ENCODE data around the gene TPST1.

The TPST1 gene

GRCh38 chr7:66239467-66239856 lies 34.3 kb downstream of the TPST1 start:
- no peak for DNase-seq

- no peak for DNase-seq
Measured at GRCh38 chr7:66245008-66245407, 39.9 kb downstream of the TPST1 start.

GRCh38 chr7:66246554-66247171 lies 41.5 kb downstream of the TPST1 start:
- DNase-seq, result no peak

- DNase-seq, result no peak
Measured at GRCh38 chr7:66247380-66248078, 42.4 kb downstream of the TPST1 start.

- DNase-seq, result no peak
Measured at GRCh38 chr7:66250711-66251110, 45.6 kb downstream of the TPST1 start.

DNA sequence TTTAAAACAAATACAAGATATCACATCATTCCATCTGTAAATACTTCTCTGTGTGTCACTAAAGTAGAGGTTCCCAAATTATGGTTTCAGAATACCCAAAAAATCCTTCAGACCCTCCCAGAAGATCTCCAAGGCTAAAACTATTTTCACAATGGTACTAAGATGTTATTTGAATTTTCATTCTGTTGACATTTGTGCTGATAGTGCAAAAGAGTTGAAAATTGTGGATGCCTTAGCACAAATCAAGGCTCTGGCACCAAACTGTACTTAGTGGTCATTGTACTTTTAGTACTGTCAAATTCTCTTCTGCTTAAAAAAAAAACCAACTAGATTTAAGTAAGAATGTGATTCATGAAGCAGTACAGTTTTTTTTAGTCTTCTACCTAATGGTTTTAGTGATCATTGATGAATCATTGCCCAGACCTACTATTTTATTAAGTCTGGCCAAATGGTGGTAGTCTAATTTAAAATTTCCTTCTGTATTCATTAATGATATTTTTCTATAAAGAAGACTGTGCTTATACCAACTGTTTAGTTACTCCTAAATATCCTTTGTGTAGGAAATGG lies 50.5 kb downstream of the TPST1 start:
- no peak for DNase-seq

GRCh38 chr7:66256281-66256680 lies 51.1 kb downstream of the TPST1 start:
- no peak for DNase-seq

DNA sequence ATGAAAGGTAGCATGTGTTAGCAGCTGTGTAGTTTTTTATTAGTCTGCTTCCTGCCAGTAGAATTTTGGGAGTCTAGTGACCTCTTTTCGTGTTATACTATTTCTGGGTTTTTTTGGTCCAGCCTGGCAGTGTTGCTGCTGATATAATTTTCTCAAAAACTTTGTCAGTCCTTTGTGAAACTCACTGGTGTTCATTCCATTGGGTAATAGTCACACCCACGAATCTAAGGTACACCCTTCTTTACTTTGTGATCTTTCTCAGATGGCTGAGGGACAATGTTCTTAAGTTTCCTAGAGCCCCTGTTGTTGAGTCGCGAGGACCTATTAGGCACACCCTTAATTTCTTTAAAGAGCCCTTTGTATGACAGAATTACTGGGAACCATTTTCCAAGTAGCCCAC lies 52.3 kb downstream of the TPST1 start:
- DNase-seq, result no peak

GRCh38 chr7:66258409-66258808 lies 53.3 kb downstream of the TPST1 start:
- DNase-seq, result no peak

DNA sequence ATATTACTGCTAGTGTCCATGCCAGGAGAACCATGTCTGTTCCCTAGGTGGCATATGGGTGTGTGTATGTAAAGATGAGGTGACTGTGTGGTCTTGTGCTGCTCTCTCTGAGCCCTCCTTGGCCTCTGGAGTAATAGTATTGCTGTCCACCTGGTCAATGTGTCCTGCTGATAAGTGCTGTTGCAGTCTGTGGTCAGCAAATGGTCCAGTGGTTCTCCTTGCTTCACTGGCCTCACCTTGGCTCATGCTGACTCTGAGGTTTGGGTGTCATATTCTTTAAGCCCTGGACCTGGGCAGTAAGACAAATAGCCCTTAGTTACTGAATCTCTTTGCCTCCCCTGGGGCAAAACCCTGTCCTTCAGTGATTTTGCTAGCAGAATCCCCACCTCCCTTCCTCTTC lies 56.8 kb downstream of the TPST1 start:
- no peak for DNase-seq

DNA sequence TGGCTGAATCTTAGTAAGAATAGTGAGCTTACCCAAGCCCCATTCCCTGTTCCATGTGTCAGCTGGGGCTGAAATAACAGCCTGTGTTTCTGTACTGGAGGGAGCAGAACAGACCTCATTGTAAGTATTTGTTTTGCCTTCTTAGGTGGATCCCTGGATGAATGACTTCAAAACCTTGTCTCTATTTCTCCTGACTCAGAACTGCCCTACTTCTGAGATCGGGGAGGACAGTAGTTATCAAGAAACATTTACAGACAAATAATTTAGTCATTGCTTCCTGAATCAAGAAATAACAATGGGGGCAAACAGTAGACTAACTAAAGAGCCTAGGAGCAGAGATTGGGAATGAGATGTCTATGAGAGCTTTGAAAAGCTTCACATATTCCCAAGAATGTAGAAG lies 58.8 kb downstream of the TPST1 start:
- DNase-seq, result no peak

GRCh38 chr7:66265566-66265965 lies 60.4 kb downstream of the TPST1 start:
- DNase-seq, result no peak

DNA sequence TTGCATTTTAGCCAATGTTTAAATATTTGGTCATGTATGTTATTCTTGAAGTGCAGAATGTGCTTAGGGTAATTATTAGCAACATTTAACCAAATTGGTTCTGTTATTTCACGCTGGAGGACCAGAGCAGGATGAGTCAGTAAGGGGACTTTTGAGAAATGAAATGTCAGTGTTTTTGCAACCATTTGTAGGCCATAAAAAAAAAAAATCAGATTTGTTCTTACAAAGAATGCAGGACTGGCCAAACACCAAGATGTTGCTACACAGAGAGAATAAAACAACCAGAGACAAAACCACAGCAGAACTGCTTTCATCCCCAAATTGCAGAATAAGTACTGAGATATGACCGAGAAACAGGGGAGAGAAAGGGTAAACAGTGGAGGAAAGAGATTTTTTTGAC lies 62.1 kb downstream of the TPST1 start:
- DNase-seq, result no peak

DNA sequence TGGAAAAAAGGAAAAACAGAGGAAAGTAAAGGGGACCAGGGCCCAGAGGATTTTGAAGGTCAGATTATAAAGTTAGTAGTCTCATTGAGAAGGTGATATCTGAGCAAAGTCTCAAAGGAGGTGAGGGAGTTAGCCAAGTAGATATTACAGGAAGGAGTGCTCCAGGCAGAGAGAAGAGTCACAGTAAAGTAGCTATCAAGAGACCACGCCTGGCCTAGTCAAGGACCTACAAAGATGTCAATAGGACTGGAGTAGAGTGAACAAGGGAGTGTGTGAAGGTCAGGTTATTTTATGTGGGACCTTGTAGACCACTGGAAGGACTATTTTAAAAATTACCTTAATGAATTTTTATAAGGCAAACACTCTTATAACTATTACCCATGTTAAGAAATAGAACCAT lies 64.8 kb downstream of the TPST1 start:
- no peak for DNase-seq

- DNase-seq, result no peak
Measured at GRCh38 chr7:66272321-66272720, 67.2 kb downstream of the TPST1 start.

DNA sequence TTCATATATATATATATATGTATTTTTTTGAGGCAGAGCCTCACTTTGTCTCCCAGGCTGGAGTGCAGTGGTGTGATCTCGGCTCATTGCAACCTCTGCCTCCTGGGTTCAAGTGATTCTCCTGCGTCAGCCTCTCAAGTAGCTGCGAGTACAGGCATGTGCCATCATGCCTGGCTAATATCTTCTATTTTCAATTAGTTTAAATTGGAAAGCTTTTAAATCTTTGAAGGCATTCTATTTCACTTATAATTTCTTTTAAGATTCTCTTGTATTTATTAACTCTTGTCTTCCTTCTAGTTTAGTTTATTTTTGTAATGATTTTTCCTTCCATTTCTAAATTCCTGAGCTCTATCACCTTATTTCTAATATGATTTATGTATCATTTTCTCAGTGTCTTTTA lies 71.2 kb downstream of the TPST1 start:
- DNase-seq, result no peak

DNA sequence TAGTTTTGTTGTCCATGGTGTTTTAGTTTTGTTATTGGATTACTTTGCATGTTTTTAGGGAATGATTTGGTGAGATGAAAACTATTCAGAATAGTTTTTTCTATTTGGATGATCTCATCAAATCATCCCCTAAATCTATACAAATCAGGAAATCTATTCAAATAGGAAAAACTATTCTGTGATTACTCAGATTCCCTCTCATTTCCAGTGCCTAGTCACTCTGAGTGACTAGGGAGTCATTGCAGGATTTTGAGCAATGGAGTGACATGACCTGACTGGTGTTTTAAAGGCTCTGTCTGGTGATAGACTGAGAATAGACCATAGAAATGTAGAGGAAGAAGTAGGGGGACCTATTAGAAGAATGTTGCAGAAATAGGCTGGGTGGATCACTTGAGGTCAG lies 72.4 kb downstream of the TPST1 start:
- no peak for DNase-seq

GRCh38 chr7:66279912-66280311 lies 74.8 kb downstream of the TPST1 start:
- DNase-seq, result no peak

DNA sequence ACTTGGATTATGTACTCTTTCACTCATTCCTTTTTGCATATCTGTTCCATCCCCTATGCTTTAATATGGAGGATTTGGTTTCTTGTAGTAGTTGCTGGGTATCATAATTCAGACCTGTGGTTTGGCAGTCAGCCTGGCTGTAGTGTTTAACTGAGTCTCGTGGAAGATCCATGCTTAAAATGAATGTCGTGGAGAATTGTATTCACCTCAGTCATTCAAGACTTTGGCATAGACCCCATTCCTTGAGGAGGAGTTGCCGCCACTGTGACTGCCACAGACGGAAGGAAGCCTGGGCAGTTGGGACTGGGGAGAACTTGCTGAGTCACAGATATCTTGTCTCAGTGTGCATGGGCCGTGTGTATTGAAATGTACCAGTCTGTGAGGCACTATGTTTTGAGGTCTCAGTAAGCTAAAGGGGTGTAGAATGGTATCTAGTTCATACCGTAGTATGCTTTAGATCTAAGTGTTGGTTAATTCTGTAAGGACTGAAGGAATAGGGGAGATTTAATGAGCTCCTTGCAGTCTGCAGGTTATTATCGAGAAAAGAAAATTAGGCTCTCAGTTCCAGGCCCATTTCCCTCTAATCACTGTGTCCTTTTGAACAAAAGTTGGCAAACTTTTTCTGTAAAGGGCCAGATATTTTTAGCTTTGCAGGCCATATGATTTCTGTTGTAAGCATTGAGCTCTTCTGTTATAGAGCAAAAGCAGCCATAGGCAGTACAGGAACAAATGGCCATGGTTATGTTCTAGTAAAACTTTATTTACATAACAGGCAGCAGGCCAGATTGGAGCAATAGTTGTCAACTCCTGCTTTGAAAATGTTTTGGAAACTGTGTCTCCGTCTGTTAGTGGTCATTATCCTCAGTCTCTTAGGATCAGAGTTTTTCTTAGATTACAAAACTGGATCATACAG lies 76.8 kb downstream of the TPST1 start:
- DNase-seq, result no peak

DNA sequence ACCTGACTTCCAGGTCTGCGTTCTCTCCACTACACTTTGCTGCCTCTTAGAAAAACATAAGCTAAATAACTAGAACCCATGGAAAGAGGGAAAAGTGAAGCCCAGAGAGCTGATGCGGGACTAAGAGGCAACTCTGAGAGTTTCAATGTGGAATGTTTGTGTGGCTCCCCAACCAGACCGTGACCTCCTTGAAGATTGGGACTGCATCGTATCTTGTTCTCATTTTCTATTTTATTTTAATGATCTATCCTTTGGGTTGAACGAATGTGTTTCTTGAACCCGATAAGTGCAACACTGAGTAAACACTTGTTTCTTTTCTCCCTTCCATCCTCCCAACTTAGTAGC lies 77.4 kb downstream of the TPST1 start:
- DNase-seq, result no peak

DNA sequence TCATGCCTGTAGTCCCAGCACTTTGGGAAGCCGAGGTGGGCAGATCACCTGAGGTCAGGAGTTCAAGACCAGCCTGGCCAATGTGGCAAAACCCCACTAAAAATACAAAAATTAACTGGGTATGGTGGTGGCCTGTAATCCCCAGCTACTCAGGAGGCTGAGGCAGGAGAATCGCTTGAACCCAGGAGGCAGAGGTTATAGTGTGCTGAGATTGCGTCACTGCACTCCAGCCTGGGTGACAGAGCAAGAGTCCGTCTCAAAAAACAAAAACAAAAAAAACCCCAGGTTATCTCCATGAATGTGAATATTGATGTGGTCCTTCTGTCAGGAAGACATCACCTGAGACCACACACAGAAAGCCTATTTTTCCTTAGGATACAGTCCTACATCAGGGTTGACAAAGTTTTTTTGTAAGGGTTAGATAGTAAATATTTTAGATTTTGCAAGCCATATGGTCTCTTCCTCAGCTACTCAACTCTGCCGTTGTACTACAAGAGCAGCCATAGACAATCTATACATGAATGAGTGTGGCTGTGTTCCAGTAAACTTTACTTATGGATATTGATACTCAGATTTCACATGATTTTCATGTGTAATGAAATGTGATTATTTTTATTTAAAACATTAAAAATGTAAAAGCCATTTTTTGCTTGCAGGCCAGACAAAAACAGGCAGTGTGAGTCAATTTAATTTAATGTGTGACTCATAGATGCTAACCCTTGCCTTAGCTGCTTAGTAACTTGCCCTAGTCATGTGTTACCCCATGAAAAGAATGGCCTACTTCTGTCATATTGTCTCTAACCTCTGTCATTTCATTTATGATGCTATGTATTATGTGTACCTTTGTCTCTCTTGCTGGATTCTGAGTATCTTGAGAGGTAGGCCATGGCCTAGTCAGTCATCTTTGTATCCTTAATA lies 78.1 kb downstream of the TPST1 start:
- DNase-seq, result no peak

DNA sequence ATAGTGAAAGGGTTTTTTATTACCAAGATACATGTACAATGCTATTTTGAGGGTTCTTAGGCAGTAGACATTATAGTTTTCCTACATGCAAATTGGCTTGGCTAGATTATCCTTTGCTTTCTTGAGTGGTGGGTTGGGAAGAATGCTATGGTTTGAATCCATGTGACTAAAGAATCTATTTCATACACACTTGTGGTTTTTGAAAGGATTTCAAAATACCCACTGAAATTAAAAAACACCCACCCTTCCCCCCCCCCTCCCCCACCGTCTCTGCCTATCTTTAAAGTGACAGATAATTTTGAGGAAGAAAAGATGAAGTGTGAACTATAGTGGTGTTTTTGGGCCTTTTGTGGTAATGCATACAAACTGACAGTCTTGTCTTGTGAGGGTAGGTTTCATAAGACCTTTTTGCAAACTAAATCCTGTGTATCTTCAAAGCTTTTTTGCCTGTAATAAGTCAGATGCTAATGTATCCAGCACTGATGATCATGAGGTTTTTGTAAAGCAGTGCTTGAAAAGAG lies 90.9 kb downstream of the TPST1 start:
- DNase-seq, result no peak
